Activated CD4-positive, alpha-beta T cell treated with anti-CD3 and anti-CD28 coated beads for 36 hours (primary cell): ENCODE results near the gene SERP2. TPM values are rescaled to one million over a fixed set of nuclear protein-coding genes. Genes with fewer than 3 reads are reported as not detected.

Source experiments
- ATAC-seq: fragments of 200-7000 bp; cut with Tn5 transposase; one replicate; pipeline ENCODE4 v1.10.0; 2021; ENCODE audit warnings: mild to moderate bottlenecking, moderate library complexity
- CTCF ChIA-PET: fragments of 350-600 bp; sonication (Branson Sonifier 250); formaldehyde crosslinking; loops from one replicate; lab custom pipeline; 2021; ENCODE audit warnings: antibody characterized with exemption; lab: Charles Lee
- POLR2A ChIA-PET: fragments of 350-600 bp; sonication (Branson Sonifier 250); formaldehyde crosslinking; loops from one replicate; lab custom pipeline; 2021; ENCODE audit warnings: antibody characterized with exemption, inconsistent platforms; lab: Charles Lee
- DNase-seq: peaks from one replicate; pipeline ENCODE4 v3.0.0-alpha.2; 2020
- H3K27ac Mint-ChIP-seq: one replicate; pipeline ENCODE4 v1.8.0; 2021; ENCODE audit warnings: mixed read lengths
- H3K27me3 Mint-ChIP-seq: one replicate; pipeline ENCODE4 v1.8.0; 2021; ENCODE audit warnings: mixed read lengths
- H3K36me3 Mint-ChIP-seq: one replicate; pipeline ENCODE4 v1.8.0; 2021; ENCODE audit warnings: low read depth, mixed read lengths
- H3K4me1 Mint-ChIP-seq: one replicate; pipeline ENCODE4 v1.8.0; 2021; ENCODE audit warnings: mixed read lengths
- H3K4me3 Mint-ChIP-seq: one replicate; pipeline ENCODE4 v1.8.0; 2021; ENCODE audit warnings: mild to moderate bottlenecking, moderate library complexity, mixed read lengths
- H3K9me3 Mint-ChIP-seq: one replicate; pipeline ENCODE4 v1.8.0; 2021; ENCODE audit warnings: low read depth, mixed read lengths
- intact Hi-C, 2 experiments: fragments of 100-400 bp; cut with DNase I in 1 of 2; cut with micrococcal nuclease in 1 of 2; formaldehyde crosslinking; loops; one replicate each; pipeline versions ENCODE4 v1.14.2 to v1.15.1; 2022 to 2024; cut with DNase I, micrococcal nuclease
- total RNA-seq, 2 experiments: library from RNA; stranded (reverse); gene quantifications; one replicate each; pipeline ENCODE4 v1.2.3, GENCODE V29; 2021

SERP2 gene
- total RNA-seq, 2 experiments from 2014 or later, result 0.63 to 0.98 TPM

- ATAC-seq (no peak), DNase-seq (no peak)
- ChIA-PET CTCF (interaction anchor here (0.6 to 1.4 kb wide), 2 partner anchors 15 to 266 kb away, joined by 3 read pairs; no protein-coding TSS in a partner anchor), POLR2A (no interaction called here)
- no peaks in the 10 kb centered on the region for H3K36me3 Mint-ChIP-seq
- peaks cover 3% of the 10 kb centered on the region for H3K27me3 Mint-ChIP-seq
- no peaks in the 10 kb centered on the region for H3K9me3 Mint-ChIP-seq
- H3K4me3 Mint-ChIP-seq, result no peak overlapping the region
- intact Hi-C loops, result no loop called here
- no peaks in the 10 kb centered on the region for H3K4me1 Mint-ChIP-seq
- no peak overlapping the region for H3K27ac Mint-ChIP-seq
These were observed 11.1 kb upstream of the SERP2 start for GRCh38 chr13:44362394-44363040.

GRCh38 chr13:44363631-44364344 lies 9.8 kb upstream of the SERP2 start:
- H3K36me3 Mint-ChIP-seq, result no peaks in the 10 kb centered on the region
- no peaks in the 10 kb centered on the region for H3K4me1 Mint-ChIP-seq
- H3K4me3 Mint-ChIP-seq, result no peak overlapping the region
- H3K27ac Mint-ChIP-seq, result no peak overlapping the region
- H3K27me3 Mint-ChIP-seq, result peaks cover 7% of the 10 kb centered on the region
- ATAC-seq (no peak), DNase-seq (no peak)
- ChIA-PET CTCF (interaction anchor here (1.4 kb wide), 1 partner anchor 14 kb away, joined by 3 read pairs; no protein-coding TSS in a partner anchor), POLR2A (no interaction called here)
- H3K9me3 Mint-ChIP-seq, result no peaks in the 10 kb centered on the region
- intact Hi-C loops, result no loop called here

- H3K4me3 Mint-ChIP-seq, result no peak overlapping the region
- H3K9me3 Mint-ChIP-seq, result no peaks in the 10 kb centered on the region
- POLR2A ChIA-PET, result no interaction called here
- H3K36me3 Mint-ChIP-seq, result no peaks in the 10 kb centered on the region
- CTCF ChIA-PET, result no interaction called here
- intact Hi-C loops, result no loop called here
- ATAC-seq, result no peak
- H3K27me3 Mint-ChIP-seq, result peaks cover 7% of the 10 kb centered on the region
- DNase-seq, result no peak
- H3K27ac Mint-ChIP-seq, result no peak overlapping the region
- no peaks in the 10 kb centered on the region for H3K4me1 Mint-ChIP-seq
These were observed 9.2 kb upstream of the SERP2 start for GRCh38 chr13:44364345-44365000.

GRCh38 chr13:44365008-44365407 lies 8.6 kb upstream of the SERP2 start:
- intact Hi-C loops, result no loop called here
- no peak for ATAC-seq
- Mint-ChIP-seq H3K36me3 (no peaks in the 10 kb centered on the region), H3K27me3 (peaks cover 7% of the 10 kb centered on the region), H3K4me3 (no peak overlapping the region), H3K9me3 (no peaks in the 10 kb centered on the region), H3K27ac (no peak overlapping the region), H3K4me1 (no peaks in the 10 kb centered on the region)
- ChIA-PET POLR2A (no interaction called here), CTCF (no interaction called here)
- DNase-seq, result no peak

- Mint-ChIP-seq H3K4me3 (no peak overlapping the region), H3K36me3 (no peaks in the 10 kb centered on the region), H3K9me3 (no peaks in the 10 kb centered on the region), H3K27ac (no peak overlapping the region), H3K4me1 (no peaks in the 10 kb centered on the region), H3K27me3 (peaks cover 9% of the 10 kb centered on the region)
- ChIA-PET POLR2A (no interaction called here), CTCF (no interaction called here)
- intact Hi-C loops, result no loop called here
- ATAC-seq (no peak), DNase-seq (no peak)
These were observed 7.7 kb upstream of the SERP2 start for GRCh38 chr13:44365899-44366298.

GRCh38 chr13:44368062-44368591 lies 5.5 kb upstream of the SERP2 start:
- no peak for ATAC-seq
- Mint-ChIP-seq H3K27me3 (peaks cover 18% of the 10 kb centered on the region), H3K4me3 (no peak overlapping the region), H3K36me3 (no peaks in the 10 kb centered on the region), H3K9me3 (no peaks in the 10 kb centered on the region), H3K4me1 (peaks cover 7% of the 10 kb centered on the region), H3K27ac (no peak overlapping the region)
- CTCF ChIA-PET, result no interaction called here
- DNase-seq, result no peak
- POLR2A ChIA-PET, result no interaction called here
- intact Hi-C loops, result no loop called here

GRCh38 chr13:44368599-44369368 lies 4.8 kb upstream of the SERP2 start:
- DNase-seq (no peak), ATAC-seq (no peak)
- intact Hi-C loops, result no loop called here
- Mint-ChIP-seq H3K27me3 (peaks cover 18% of the 10 kb centered on the region), H3K4me1 (peaks cover 7% of the 10 kb centered on the region), H3K36me3 (no peaks in the 10 kb centered on the region), H3K4me3 (no peak overlapping the region), H3K27ac (no peak overlapping the region), H3K9me3 (no peaks in the 10 kb centered on the region)
- POLR2A ChIA-PET, result no interaction called here
- CTCF ChIA-PET, result no interaction called here

GRCh38 chr13:44371421-44371820 lies 2.2 kb upstream of the SERP2 start:
- ChIA-PET POLR2A (no interaction called here), CTCF (no interaction called here)
- peak; percentile 68 for ATAC-seq
- peaks cover 10% of the 10 kb centered on the region for H3K4me1 Mint-ChIP-seq
- intact Hi-C loops, result loop anchor here (1.0 to 10.0 kb wide), 2 partner anchors 173 to 177 kb away; no protein-coding TSS in a partner anchor
- H3K4me3 Mint-ChIP-seq, result no peak overlapping the region
- H3K27ac Mint-ChIP-seq, result no peak overlapping the region
- no peak for DNase-seq
- no peaks in the 10 kb centered on the region for H3K9me3 Mint-ChIP-seq
- no peaks in the 10 kb centered on the region for H3K36me3 Mint-ChIP-seq
- peaks cover 28% of the 10 kb centered on the region for H3K27me3 Mint-ChIP-seq

GRCh38 chr13:44373247-44373600 lies 400 bp upstream of the SERP2 start:
- ATAC-seq (no peak), DNase-seq (no peak)
- peaks cover 30% of the 10 kb centered on the region for H3K27me3 Mint-ChIP-seq
- intact Hi-C loops, result loop anchor here in 1 of 2 experiments (10.0 kb wide), 1 partner anchor 178 kb away; no protein-coding TSS in a partner anchor
- no peak overlapping the region for H3K27ac Mint-ChIP-seq
- no peak overlapping the region for H3K4me3 Mint-ChIP-seq
- peaks cover 10% of the 10 kb centered on the region for H3K4me1 Mint-ChIP-seq
- no peaks in the 10 kb centered on the region for H3K9me3 Mint-ChIP-seq
- CTCF ChIA-PET, result interaction anchor here (0.7 kb wide), 1 partner anchor 136 kb away, joined by 6 read pairs; no protein-coding TSS in a partner anchor
- POLR2A ChIA-PET, result no interaction called here
- H3K36me3 Mint-ChIP-seq, result no peaks in the 10 kb centered on the region

- DNase-seq (no peak), ATAC-seq (no peak)
- peak overlapping the region; percentile 16 for H3K4me3 Mint-ChIP-seq
- H3K9me3 Mint-ChIP-seq, result no peaks in the 10 kb centered on the region
- peaks cover 32% of the 10 kb centered on the region for H3K27me3 Mint-ChIP-seq
- no peak overlapping the region for H3K27ac Mint-ChIP-seq
- POLR2A ChIA-PET, result no interaction called here
- intact Hi-C loops, result loop anchor here in 1 of 2 experiments (10.0 kb wide), 1 partner anchor 180 kb away; no protein-coding TSS in a partner anchor
- no peaks in the 10 kb centered on the region for H3K36me3 Mint-ChIP-seq
- peaks cover 10% of the 10 kb centered on the region for H3K4me1 Mint-ChIP-seq
- CTCF ChIA-PET, result interaction anchor here (1.2 kb wide), 1 partner anchor 12 kb away, joined by 4 read pairs; no protein-coding TSS in a partner anchor
These were observed 706 bp downstream of the SERP2 start for GRCh38 chr13:44374348-44374712.

GRCh38 chr13:44378277-44378676 lies 4.7 kb downstream of the SERP2 start:
- H3K27me3 Mint-ChIP-seq, result peaks cover 19% of the 10 kb centered on the region
- no peaks in the 10 kb centered on the region for H3K36me3 Mint-ChIP-seq
- peaks cover 3% of the 10 kb centered on the region for H3K4me1 Mint-ChIP-seq

More at GRCh38 chr13:44378277-44378676, 4.7 kb downstream of the SERP2 start:
- ChIA-PET CTCF (interaction anchor here (1.7 kb wide), 1 partner anchor 15 kb away, joined by 3 read pairs; no protein-coding TSS in a partner anchor), POLR2A (no interaction called here)
- ATAC-seq (no peak), DNase-seq (no peak)
- no peak overlapping the region for H3K4me3 Mint-ChIP-seq
- H3K27ac Mint-ChIP-seq, result no peak overlapping the region
- no peaks in the 10 kb centered on the region for H3K9me3 Mint-ChIP-seq
- intact Hi-C loops, result loop anchor here in 1 of 2 experiments (10.0 kb wide), 1 partner anchor 183 kb away; no protein-coding TSS in a partner anchor
